Uterus (tissue), 2 donors: Measurements from ENCODE around the gene KCTD14.
"Not testable (repeated sequence)": the region's sequence is repeated elsewhere in the genome, so short reads cannot be mapped to it uniquely, and the experiment has no call there.

Experiments used
- CTCF ChIP-seq, 4 experiments: fragments of 200-600 bp in 2 of 4; fragments of 450-650 bp in 2 of 4; sonication (generic) in 2 of 4; IDR thresholded peaks; one replicate each; pipeline ENCODE4 v1.5.1; 2016 to 2019; ENCODE audit warnings: antibody characterized with exemption in 4 of 4, mild to moderate bottlenecking in 2 of 4, moderate library complexity in 1 of 4
- POLR2A ChIP-seq, 2 donors: fragments of 450-650 bp; IDR thresholded peaks; one replicate each; pipeline ENCODE4 v1.6.1; 2016; ENCODE audit warnings: antibody characterized with exemption in 2 of 2, mild to moderate bottlenecking in 1 of 2, moderate library complexity in 1 of 2

- TF ChIP-seq CTCF, POLR2A (IDR thresholded peaks at IDR 0.05): not testable (repeated sequence)
These were observed 36.6 kb downstream of the KCTD14 start for GRCh38 chr11:77986456-77986855.
